GM23338 (cell line): ENCODE results near the gene GOSR2. TPM values are rescaled to one million over a fixed set of nuclear protein-coding genes. Genes with fewer than 3 reads are reported as not detected.

Experiments
- ATAC-seq: fragments of 200-7000 bp; cut with Tn5 transposase; 3 replicates; pipeline ENCODE4 v1.9.1; 2020
- DNase-seq: peaks from one replicate; pipeline ENCODE4 v3.0.0-alpha.2; 2015; ENCODE audit warnings: low spot score
- H2AFZ ChIP-seq: fragments of 200-600 bp; sonication (generic); 2 replicates; pipeline ENCODE4 v1.8.0; 2016; ENCODE audit warnings: antibody characterized with exemption, mild to moderate bottlenecking, moderate library complexity
- H3F3A ChIP-seq: fragments of 200-600 bp; sonication (generic); replicated peaks from 2 replicates; pipeline ENCODE4 v1.8.0; 2017; ENCODE audit warnings: antibody characterized with exemption, mixed run types, low read depth
- H3K27ac ChIP-seq: fragments of 200-600 bp; sonication (generic); 2 replicates; pipeline ENCODE4 v1.6.1; 2016; ENCODE audit warnings: low read depth
- H3K27me3 ChIP-seq: fragments of 200-600 bp; sonication (generic); 2 replicates; pipeline ENCODE4 v1.8.0; 2016; ENCODE audit warnings: mild to moderate bottlenecking, mixed run types, moderate library complexity; ENCODE audit not compliant: insufficient read depth
- H3K36me3 ChIP-seq: fragments of 200-600 bp; sonication (generic); 2 replicates; pipeline ENCODE4 v1.8.0; 2016; ENCODE audit warnings: mild to moderate bottlenecking; ENCODE audit not compliant: insufficient read depth
- H3K4me1 ChIP-seq: fragments of 200-600 bp; sonication (generic); 2 replicates; pipeline ENCODE4 v1.8.0; 2016; ENCODE audit warnings: mild to moderate bottlenecking, moderate library complexity; ENCODE audit not compliant: insufficient read depth
- H3K4me2 ChIP-seq: fragments of 200-600 bp; sonication (generic); 2 replicates; pipeline ENCODE4 v1.7.1; 2017; ENCODE audit warnings: mixed run types
- H3K4me3 ChIP-seq: fragments of 200-600 bp; sonication (generic); 2 replicates; pipeline ENCODE4 v1.6.1; 2016; ENCODE audit warnings: mixed run types
- H3K79me2 ChIP-seq: fragments of 200-600 bp; sonication (generic); replicated peaks from 2 replicates; pipeline ENCODE4 v1.8.0; 2017; ENCODE audit warnings: mild to moderate bottlenecking; ENCODE audit not compliant: insufficient read depth
- H3K9me2 ChIP-seq: fragments of 200-600 bp; sonication (generic); 2 replicates; pipeline ENCODE4 v1.8.0; 2017; ENCODE audit not compliant: insufficient read depth
- H4K20me1 ChIP-seq: fragments of 200-600 bp; sonication (generic); replicated peaks from 2 replicates; pipeline ENCODE4 v1.8.0; 2017; ENCODE audit warnings: mild to moderate bottlenecking; ENCODE audit not compliant: insufficient read depth
- H3K27ac Mint-ChIP-seq: 2 replicates; pipeline ENCODE4 v1.8.0; 2020; ENCODE audit warnings: inconsistent platforms, mild to moderate bottlenecking, moderate library complexity, mixed read lengths
- H3K27me3 Mint-ChIP-seq: 3 replicates; pipeline ENCODE4 v1.8.0; 2022; ENCODE audit warnings: low read depth, mild to moderate bottlenecking, moderate library complexity, mixed read lengths, inconsistent platforms; ENCODE audit not compliant: insufficient read depth, poor library complexity
- H3K36me3 Mint-ChIP-seq: 3 replicates; pipeline ENCODE4 v1.8.0; 2021; ENCODE audit warnings: low read depth, mild to moderate bottlenecking, inconsistent platforms, moderate library complexity, mixed read lengths
- H3K4me1 Mint-ChIP-seq: 3 replicates; pipeline ENCODE4 v1.8.0; 2020; ENCODE audit warnings: mild to moderate bottlenecking, inconsistent platforms, mixed read lengths
- H3K4me3 Mint-ChIP-seq: 3 replicates; pipeline ENCODE4 v1.8.0; 2021; ENCODE audit warnings: moderate library complexity, mild to moderate bottlenecking, inconsistent platforms, mixed read lengths
- H3K9me3 Mint-ChIP-seq: 3 replicates; pipeline ENCODE4 v1.8.0; 2020; ENCODE audit warnings: moderate library complexity, mild to moderate bottlenecking, inconsistent platforms, mixed read lengths
- CREB1 ChIP-seq: fragments of 250-450 bp; sonication (Bioruptor Pico); IDR thresholded peaks from 2 replicates; pipeline ENCODE4 v1.5.0; 2020; ENCODE audit warnings: low read depth, mild to moderate bottlenecking, moderate library complexity
- CTCF ChIP-seq, 2 experiments: fragments of 200-600 bp in 1 of 2; sonication (generic) in 1 of 2; conservative IDR thresholded peaks; 2 replicates each; pipeline versions ENCODE4 v1.5.1 to v1.6.1; 2016 to 2017; ENCODE audit warnings: antibody characterized with exemption in 2 of 2, low read depth in 2 of 2, mild to moderate bottlenecking in 2 of 2, moderate library complexity in 1 of 2
- EZH2 ChIP-seq: fragments of 200-600 bp; sonication (generic); IDR thresholded peaks from one replicate; pipeline ENCODE4 v1.8.0; 2017; ENCODE audit warnings: antibody characterized with exemption, mild to moderate bottlenecking, low read depth; ENCODE audit not compliant: unreplicated experiment
- EZH2phosphoT487 ChIP-seq: fragments of 200-600 bp; sonication (generic); IDR thresholded peaks from one replicate; pipeline ENCODE4 v1.8.1; 2018; ENCODE audit warnings: antibody characterized with exemption; ENCODE audit not compliant: unreplicated experiment
- JUNB ChIP-seq: IDR thresholded peaks from one replicate; pipeline ENCODE4 v1.6.1; 2016; ENCODE audit warnings: antibody characterized with exemption; ENCODE audit not compliant: unreplicated experiment
- POLR2AphosphoS5 ChIP-seq: IDR thresholded peaks from 2 replicates; pipeline ENCODE4 v1.6.1; 2016; ENCODE audit warnings: antibody characterized with exemption, low read depth
- STAT1 ChIP-seq: IDR thresholded peaks from one replicate; pipeline ENCODE4 v1.6.1; 2016; ENCODE audit warnings: antibody characterized with exemption; ENCODE audit not compliant: unreplicated experiment
- ZNF114 ChIP-seq: fragments of 250-450 bp; sonication (Bioruptor Pico); IDR thresholded peaks from 2 replicates; pipeline ENCODE4 v1.5.0; 2020; ENCODE audit warnings: mild to moderate bottlenecking, moderate library complexity
- ZNF331 ChIP-seq: fragments of 250-450 bp; sonication (Bioruptor Pico); IDR thresholded peaks from 2 replicates; pipeline ENCODE4 v1.5.0; 2020; ENCODE audit warnings: low read depth, mild to moderate bottlenecking, moderate library complexity
- ZNF462 ChIP-seq: fragments of 250-450 bp; sonication (Bioruptor Pico); IDR thresholded peaks from 2 replicates; pipeline ENCODE4 v1.5.0; 2020; ENCODE audit warnings: mild to moderate bottlenecking, moderate library complexity
- polyA plus RNA-seq: library from polyadenylated mRNA; unstranded; fragments of >200 nt; fragmentation: Nextera tagmentation; extraction: Ambion mirVana; gene quantifications from 2 replicates; pipeline ENCODE4 v1.2.1, GENCODE V29; 2016
- total RNA-seq: library from RNA; depleted of rRNA; stranded (reverse); fragments of >200 nt; shearing (Covaris generic); gene quantifications from 2 replicates; pipeline ENCODE4 v1.2.3, GENCODE V29; 2014
- TF ChIP-seq, protein P1 (sequence below): IDR thresholded peaks from 2 replicates; pipeline ENCODE4 v1.6.1; 2016; ENCODE audit warnings: antibody characterized with exemption

The GOSR2 gene
- total and polyA plus RNA-seq, 2 experiments from 2014 or later: 33.2 to 36.2 TPM

DNA sequence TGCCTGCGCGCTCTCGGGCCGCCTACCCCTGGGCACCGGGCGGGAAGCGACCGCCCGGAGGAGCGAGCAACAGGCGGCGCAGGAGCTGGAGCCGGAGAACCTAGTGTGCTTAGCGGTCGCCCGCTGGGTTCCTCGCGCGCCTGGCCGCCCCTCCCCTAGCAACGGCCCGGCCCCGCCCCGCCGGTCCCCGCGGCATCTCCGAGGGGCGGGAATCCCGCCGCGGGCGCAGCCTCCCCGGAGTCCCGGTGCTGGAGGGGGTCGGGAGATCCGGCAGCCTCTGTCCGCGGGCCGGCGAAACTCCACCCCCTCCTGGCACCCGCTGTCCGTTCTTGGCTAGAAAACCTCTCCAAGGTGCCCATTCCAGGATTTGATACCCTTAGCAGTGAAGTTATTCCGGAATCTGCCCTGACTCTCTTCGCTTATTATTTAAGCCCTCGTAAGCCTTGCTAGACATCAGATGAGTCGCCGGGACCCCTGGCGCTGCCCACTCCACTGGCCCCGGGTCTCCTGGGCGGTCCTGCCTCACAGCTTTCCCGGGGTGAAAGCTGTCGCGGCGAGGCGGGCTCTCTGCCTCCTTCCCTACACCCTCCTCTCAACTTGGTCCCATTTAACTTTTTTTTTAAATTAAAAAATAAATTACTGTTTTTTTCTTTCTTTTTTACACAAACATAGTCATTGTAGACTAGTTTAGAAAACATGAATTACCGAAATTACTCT is 56.3 kb downstream of the GOSR2 start, which contains the start of gene RPRML (continued):
- TF ChIP-seq ZNF462 (CRISPR knock-in tag) (no peak), STAT1 (no peak), ZNF331 (CRISPR knock-in tag) (no peak), JUNB (no peak), CREB1 (CRISPR knock-in tag) (no peak), EZH2 (peak; percentile 45)
- TF ChIP-seq, protein P1, sequence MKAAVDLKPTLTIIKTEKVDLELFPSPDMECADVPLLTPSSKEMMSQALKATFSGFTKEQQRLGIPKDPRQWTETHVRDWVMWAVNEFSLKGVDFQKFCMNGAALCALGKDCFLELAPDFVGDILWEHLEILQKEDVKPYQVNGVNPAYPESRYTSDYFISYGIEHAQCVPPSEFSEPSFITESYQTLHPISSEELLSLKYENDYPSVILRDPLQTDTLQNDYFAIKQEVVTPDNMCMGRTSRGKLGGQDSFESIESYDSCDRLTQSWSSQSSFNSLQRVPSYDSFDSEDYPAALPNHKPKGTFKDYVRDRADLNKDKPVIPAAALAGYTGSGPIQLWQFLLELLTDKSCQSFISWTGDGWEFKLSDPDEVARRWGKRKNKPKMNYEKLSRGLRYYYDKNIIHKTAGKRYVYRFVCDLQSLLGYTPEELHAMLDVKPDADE: no peak

GRCh38 chr17:46982577-46982976 is 59.6 kb downstream of the GOSR2 start:
- H3K36me3 ChIP-seq: no peaks in the 10 kb centered on the region
- H3K27me3 ChIP-seq: peaks cover 27% of the 10 kb centered on the region
- H4K20me1 ChIP-seq: no peaks in the 10 kb centered on the region
- H3K27me3 Mint-ChIP-seq: peaks cover 29% of the 10 kb centered on the region
- peaks cover 3% of the 10 kb centered on the region; the same call in 1 of the 3 replicates for H3K36me3 Mint-ChIP-seq
- ATAC-seq: no peak
- no peak overlapping the region for H3K4me2 ChIP-seq
- no peak overlapping the region for H3K4me3 Mint-ChIP-seq
- no peak overlapping the region for H3K4me3 ChIP-seq
- peaks cover 32% of the 10 kb centered on the region for H3K4me1 ChIP-seq
- peaks cover 31% of the 10 kb centered on the region for H3K4me1 Mint-ChIP-seq
- DNase-seq: no peak
- H3K27ac Mint-ChIP-seq: no peak overlapping the region
- 0 out of 2 replicates have a peak, but pooled peaks cover 3% of the 10 kb centered on the region for H3K9me2 ChIP-seq
- H3K27ac ChIP-seq: no peak overlapping the region
- H3K9me3 Mint-ChIP-seq: no peaks in the 10 kb centered on the region; the same call in 2 of the 3 replicates
- H3K79me2 ChIP-seq: no peaks in the 10 kb centered on the region
- H3F3A ChIP-seq: no peaks in the 10 kb centered on the region
- H2AFZ ChIP-seq: peak overlapping the region; percentile 63
- no peak for TF ChIP-seq EZH2phosphoT487
- TF ChIP-seq CTCF (conservative IDR thresholded peaks at IDR 0.05; ENCODE audit: low read depth in 2 of 2): no peak
- TF ChIP-seq POLR2AphosphoS5: no peak
- no peak for TF ChIP-seq ZNF114 (CRISPR knock-in tag)
- no peak for TF ChIP-seq EZH2
- TF ChIP-seq, protein P1: no peak
